HG03025 (cell line): ENCODE results near the gene CFAP299.
"Not testable (repeated sequence)": the region's sequence is repeated elsewhere in the genome, so short reads cannot be mapped to it uniquely, and the experiment has no call there.

ENCODE experiments used
- ATAC-seq: cut with Tn5 transposase; IDR thresholded peaks from one replicate; pipeline ENCODE4 v1.9.1; 2021; ENCODE audit warnings: mild to moderate bottlenecking, moderate library complexity; ENCODE audit not compliant: unreplicated experiment, low FRiP score

CFAP299 gene

GRCh38 chr4:80585542-80585941, 250.0 kb downstream of the CFAP299 start:
- ATAC-seq, result no peak

- ATAC-seq, result no peak
These were observed 251.2 kb downstream of the CFAP299 start for GRCh38 chr4:80586716-80587115.

- no peak for ATAC-seq
These were observed 252.4 kb downstream of the CFAP299 start for GRCh38 chr4:80587871-80588385.

GRCh38 chr4:80592950-80593349, 257.4 kb downstream of the CFAP299 start:
- ATAC-seq, result no peak

GRCh38 chr4:80594701-80595100, 259.2 kb downstream of the CFAP299 start:
- ATAC-seq, result no peak

GRCh38 chr4:80608281-80608980, 272.9 kb downstream of the CFAP299 start:
- ATAC-seq, result no peak

- no peak for ATAC-seq
These were observed 274.7 kb downstream of the CFAP299 start for GRCh38 chr4:80610199-80610598.

GRCh38 chr4:80610845-80611677, 275.5 kb downstream of the CFAP299 start:
- ATAC-seq, result peak; percentile 81

GRCh38 chr4:80611678-80611979, 276.1 kb downstream of the CFAP299 start:
- ATAC-seq, result peak; percentile 12

GRCh38 chr4:80613470-80613869, 277.9 kb downstream of the CFAP299 start:
- no peak for ATAC-seq

GRCh38 chr4:80614319-80614718, 278.8 kb downstream of the CFAP299 start:
- no peak for ATAC-seq

GRCh38 chr4:80615099-80615498, 279.6 kb downstream of the CFAP299 start:
- no peak for ATAC-seq

GRCh38 chr4:80619070-80619674, 283.6 kb downstream of the CFAP299 start:
- ATAC-seq, result no peak

GRCh38 chr4:80631861-80632260, 296.3 kb downstream of the CFAP299 start:
- ATAC-seq, result no peak

GRCh38 chr4:80637190-80637589, 301.7 kb downstream of the CFAP299 start:
- no peak for ATAC-seq

GRCh38 chr4:80646061-80646460, 310.5 kb downstream of the CFAP299 start:
- ATAC-seq, result no peak

GRCh38 chr4:80655662-80656061, 320.1 kb downstream of the CFAP299 start:
- no peak for ATAC-seq

GRCh38 chr4:80670118-80670517, 334.6 kb downstream of the CFAP299 start:
- not testable (repeated sequence) for ATAC-seq

- no peak for ATAC-seq
These were observed 342.9 kb downstream of the CFAP299 start for GRCh38 chr4:80678413-80678812.

GRCh38 chr4:80680934-80681333, 345.4 kb downstream of the CFAP299 start:
- ATAC-seq, result no peak

GRCh38 chr4:80685214-80685613, 349.7 kb downstream of the CFAP299 start:
- ATAC-seq, result no peak
